ENCODE results near the gene CHD9.

- no peak for TF ChIP-seq CTCF (IDR thresholded peaks at IDR 0.05)
- TF ChIP-seq POLR2A (IDR thresholded peaks at IDR 0.05), result no peak
Measured at GRCh38 chr16:53045341-53046220, 9.2 kb upstream of the CHD9 start.
